ENCODE measurements around the gene GATA5.

The GATA5 gene

DNA sequence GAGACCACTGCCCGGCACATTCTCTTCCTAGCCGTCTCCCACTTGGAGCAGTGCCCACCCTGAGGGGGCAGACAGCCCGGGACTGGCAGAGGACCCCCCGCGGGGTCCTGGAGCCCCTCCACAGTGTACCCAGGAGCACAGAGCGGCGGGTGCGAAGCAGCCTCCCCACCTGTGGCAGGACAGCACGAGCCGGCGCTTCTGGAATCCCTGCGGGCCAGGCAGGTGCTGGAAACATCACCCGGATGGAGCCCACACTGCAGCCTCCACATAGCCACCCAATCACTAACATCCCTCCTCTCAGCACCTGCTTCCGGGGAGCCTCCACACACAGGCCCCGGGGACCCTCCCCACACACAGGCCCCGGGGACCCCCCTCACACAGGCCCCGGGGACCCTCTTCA is 18.7 kb downstream of the GATA5 start:
- TF ChIP-seq FOXP2 (optimal IDR thresholded peaks at IDR 0.05; ENCODE audit: borderline replicate concordance, extremely low read depth, extremely low read length, insufficient read depth) (no peak), SIN3A (IDR thresholded peaks at IDR 0.05; ENCODE audit: borderline replicate concordance, insufficient read depth, low read length) (no peak), TAF1 (IDR thresholded peaks at IDR 0.05; ENCODE audit: borderline replicate concordance, insufficient read depth, low read length) (no peak), POLR2AphosphoS5 (IDR thresholded peaks at IDR 0.05; ENCODE audit: low read depth, low read length) (no peak)
- TF ChIP-seq, protein P1, sequence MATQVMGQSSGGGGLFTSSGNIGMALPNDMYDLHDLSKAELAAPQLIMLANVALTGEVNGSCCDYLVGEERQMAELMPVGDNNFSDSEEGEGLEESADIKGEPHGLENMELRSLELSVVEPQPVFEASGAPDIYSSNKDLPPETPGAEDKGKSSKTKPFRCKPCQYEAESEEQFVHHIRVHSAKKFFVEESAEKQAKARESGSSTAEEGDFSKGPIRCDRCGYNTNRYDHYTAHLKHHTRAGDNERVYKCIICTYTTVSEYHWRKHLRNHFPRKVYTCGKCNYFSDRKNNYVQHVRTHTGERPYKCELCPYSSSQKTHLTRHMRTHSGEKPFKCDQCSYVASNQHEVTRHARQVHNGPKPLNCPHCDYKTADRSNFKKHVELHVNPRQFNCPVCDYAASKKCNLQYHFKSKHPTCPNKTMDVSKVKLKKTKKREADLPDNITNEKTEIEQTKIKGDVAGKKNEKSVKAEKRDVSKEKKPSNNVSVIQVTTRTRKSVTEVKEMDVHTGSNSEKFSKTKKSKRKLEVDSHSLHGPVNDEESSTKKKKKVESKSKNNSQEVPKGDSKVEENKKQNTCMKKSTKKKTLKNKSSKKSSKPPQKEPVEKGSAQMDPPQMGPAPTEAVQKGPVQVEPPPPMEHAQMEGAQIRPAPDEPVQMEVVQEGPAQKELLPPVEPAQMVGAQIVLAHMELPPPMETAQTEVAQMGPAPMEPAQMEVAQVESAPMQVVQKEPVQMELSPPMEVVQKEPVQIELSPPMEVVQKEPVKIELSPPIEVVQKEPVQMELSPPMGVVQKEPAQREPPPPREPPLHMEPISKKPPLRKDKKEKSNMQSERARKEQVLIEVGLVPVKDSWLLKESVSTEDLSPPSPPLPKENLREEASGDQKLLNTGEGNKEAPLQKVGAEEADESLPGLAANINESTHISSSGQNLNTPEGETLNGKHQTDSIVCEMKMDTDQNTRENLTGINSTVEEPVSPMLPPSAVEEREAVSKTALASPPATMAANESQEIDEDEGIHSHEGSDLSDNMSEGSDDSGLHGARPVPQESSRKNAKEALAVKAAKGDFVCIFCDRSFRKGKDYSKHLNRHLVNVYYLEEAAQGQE (IDR thresholded peaks at IDR 0.05; ENCODE audit: insufficient read depth in 1 of 2, low read depth in 2 of 2, low read length in 2 of 2): no peak

DNA sequence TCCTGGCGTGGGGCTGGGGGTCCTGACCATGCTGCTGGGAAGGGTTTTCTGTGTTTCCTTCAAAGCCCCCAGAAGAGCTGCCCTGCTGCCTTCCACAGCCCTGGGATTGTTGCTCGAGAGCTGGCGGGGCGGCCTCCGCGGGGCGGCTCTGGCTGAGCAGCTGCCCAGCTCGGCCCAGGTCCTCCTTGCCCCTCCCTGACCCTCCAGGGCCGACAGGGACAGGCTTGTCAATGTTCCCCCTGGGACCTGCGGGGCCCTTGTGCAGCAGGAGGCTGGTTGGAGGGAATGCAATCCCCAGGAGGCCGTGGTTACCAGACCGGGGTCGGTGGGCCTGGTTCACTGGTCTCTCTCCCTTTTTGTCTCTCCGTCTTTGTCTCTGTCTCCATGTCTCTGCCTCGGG is 19.9 kb downstream of the GATA5 start:
- TF ChIP-seq, protein P1 (IDR thresholded peaks at IDR 0.05; ENCODE audit: insufficient read depth in 1 of 2, low read depth in 2 of 2, low read length in 2 of 2): no peak

DNA sequence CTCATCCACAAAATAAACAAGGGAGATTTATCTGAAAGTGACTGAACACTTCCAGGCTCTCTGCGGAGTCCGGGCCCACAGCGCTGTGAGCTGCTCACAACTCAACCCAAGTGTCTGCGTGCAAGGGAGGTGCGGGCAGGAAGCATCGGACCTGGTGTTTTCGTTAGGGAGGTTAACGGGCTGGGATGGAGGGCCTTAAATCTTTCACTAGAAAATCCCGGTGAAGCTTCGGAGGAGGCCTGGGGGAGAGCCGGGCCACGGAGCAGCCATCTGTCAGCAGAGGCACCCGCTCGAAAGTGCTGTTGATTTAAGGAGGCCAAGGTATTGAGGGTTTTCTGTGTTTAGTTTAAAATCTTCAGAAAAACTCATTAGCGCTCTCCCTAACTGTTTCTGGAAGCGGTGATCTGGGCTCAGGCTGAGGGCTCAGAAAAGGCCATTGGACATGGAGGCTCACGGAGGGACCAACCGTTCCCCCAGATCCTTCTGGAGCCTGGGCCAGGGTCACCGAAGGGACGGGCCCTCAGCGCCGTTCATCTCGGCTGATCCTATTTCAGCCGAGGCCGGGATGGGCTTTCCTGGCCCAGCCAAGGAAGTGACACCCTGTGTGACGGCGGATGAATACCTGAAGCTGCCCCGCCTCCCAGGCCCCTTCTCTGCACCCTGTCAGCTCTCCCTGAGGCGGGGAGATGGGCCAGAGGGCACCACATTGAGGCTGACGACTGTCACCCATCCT is 20.7 kb downstream of the GATA5 start:
- TF ChIP-seq TAF1 (IDR thresholded peaks at IDR 0.05; ENCODE audit: borderline replicate concordance, insufficient read depth, low read length) (no peak), POLR2AphosphoS5 (IDR thresholded peaks at IDR 0.05; ENCODE audit: low read depth, low read length) (no peak), SIN3A (IDR thresholded peaks at IDR 0.05; ENCODE audit: borderline replicate concordance, insufficient read depth, low read length) (no peak), FOXP2 (optimal IDR thresholded peaks at IDR 0.05; ENCODE audit: borderline replicate concordance, extremely low read depth, extremely low read length, insufficient read depth) (no peak)
- TF ChIP-seq, protein P1 (IDR thresholded peaks at IDR 0.05; ENCODE audit: insufficient read depth in 1 of 2, low read depth in 2 of 2, low read length in 2 of 2): no peak

DNA sequence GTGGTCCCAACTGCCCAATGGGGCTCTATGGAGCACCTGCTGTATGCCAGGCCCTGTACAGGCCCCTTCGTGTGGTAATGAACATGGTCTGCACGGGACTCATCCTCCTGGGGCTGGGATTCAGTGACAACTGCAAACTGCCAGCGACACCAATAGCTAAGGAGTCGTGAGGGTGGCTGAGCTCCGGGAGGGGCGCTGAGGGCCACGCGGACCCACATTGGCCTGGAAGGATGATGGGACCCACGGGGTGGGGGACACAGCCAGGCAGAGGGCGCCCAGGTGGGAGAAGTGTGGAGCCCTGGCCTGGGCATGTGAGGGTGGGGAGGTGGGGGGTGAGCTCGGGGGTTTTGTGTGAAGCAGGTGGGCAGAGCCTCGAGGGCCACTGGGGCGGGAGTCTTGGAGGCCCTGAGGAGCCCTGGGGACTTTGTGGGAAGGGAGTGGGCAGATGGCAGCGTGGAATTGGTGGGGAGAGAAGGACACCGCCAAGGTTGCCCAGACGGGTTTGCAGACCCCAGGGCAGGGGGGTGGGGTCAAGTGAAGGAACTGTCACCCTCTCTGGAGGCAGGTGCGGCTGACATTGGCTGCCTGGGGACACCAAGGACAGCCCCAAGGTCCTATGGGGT is 22.5 kb downstream of the GATA5 start:
- no peak for TF ChIP-seq SIN3A (IDR thresholded peaks at IDR 0.05; ENCODE audit: borderline replicate concordance, insufficient read depth, low read length)
- TF ChIP-seq FOXP2 (optimal IDR thresholded peaks at IDR 0.05; ENCODE audit: borderline replicate concordance, extremely low read depth, extremely low read length, insufficient read depth): no peak
- TF ChIP-seq, protein P1 (IDR thresholded peaks at IDR 0.05; ENCODE audit: insufficient read depth in 1 of 2, low read depth in 2 of 2, low read length in 2 of 2): no peak
- no peak for TF ChIP-seq POLR2AphosphoS5 (IDR thresholded peaks at IDR 0.05; ENCODE audit: low read depth, low read length)
- no peak for TF ChIP-seq TAF1 (IDR thresholded peaks at IDR 0.05; ENCODE audit: borderline replicate concordance, insufficient read depth, low read length)
